ENCODE data around the gene MSLN.

MSLN gene

GRCh38 chr16:807347-808084 is 47.0 kb downstream of the MSLN start:
- peak; percentile 86 for DNase-seq (ENCODE audit: low read depth)

GRCh38 chr16:808085-808386 is 47.5 kb downstream of the MSLN start:
- DNase-seq (ENCODE audit: low read depth) = no peak

- peak; percentile 6 for DNase-seq (ENCODE audit: low read depth)
Measured at GRCh38 chr16:813204-813915, 52.8 kb downstream of the MSLN start.

GRCh38 chr16:813916-814412 is 53.4 kb downstream of the MSLN start:
- no peak for DNase-seq (ENCODE audit: low read depth)

GRCh38 chr16:814974-815373 is 54.4 kb downstream of the MSLN start:
- DNase-seq (ENCODE audit: low read depth) = peak; percentile 14

- DNase-seq (ENCODE audit: low read depth) = no peak
Measured at GRCh38 chr16:815861-816260, 55.3 kb downstream of the MSLN start.

- no peak for DNase-seq (ENCODE audit: low read depth)
Measured at GRCh38 chr16:817001-817906, 56.7 kb downstream of the MSLN start.

- DNase-seq (ENCODE audit: low read depth) = no peak
Measured at GRCh38 chr16:818132-818531, 57.6 kb downstream of the MSLN start.
